Measurements from ENCODE around the gene ZNF157.

DNA sequence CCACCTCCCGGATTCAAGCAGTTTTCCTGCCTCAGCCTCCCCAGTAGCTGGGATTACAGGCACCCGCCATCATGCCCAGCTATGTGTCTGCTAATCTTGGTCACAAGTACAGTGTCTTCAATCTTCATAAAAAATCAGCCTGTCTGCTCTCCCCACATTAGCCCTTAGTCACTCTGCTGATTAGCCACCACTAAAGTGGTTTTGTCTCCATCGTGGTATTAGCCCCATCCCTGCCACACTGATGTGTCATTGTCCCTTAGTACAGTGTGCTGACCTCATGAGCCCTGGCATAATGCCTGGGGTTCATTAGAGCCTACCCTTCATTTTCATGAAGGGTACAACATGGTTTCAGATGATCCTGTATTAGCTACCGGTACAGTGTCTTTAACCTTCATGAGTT lies 49.9 kb downstream of the ZNF157 start:
- TF ChIP-seq, protein P1, sequence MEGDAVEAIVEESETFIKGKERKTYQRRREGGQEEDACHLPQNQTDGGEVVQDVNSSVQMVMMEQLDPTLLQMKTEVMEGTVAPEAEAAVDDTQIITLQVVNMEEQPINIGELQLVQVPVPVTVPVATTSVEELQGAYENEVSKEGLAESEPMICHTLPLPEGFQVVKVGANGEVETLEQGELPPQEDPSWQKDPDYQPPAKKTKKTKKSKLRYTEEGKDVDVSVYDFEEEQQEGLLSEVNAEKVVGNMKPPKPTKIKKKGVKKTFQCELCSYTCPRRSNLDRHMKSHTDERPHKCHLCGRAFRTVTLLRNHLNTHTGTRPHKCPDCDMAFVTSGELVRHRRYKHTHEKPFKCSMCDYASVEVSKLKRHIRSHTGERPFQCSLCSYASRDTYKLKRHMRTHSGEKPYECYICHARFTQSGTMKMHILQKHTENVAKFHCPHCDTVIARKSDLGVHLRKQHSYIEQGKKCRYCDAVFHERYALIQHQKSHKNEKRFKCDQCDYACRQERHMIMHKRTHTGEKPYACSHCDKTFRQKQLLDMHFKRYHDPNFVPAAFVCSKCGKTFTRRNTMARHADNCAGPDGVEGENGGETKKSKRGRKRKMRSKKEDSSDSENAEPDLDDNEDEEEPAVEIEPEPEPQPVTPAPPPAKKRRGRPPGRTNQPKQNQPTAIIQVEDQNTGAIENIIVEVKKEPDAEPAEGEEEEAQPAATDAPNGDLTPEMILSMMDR (IDR thresholded peaks at IDR 0.05): no peak
- no peak for TF ChIP-seq POLR2A (IDR thresholded peaks at IDR 0.05)
